Effector memory CD8-positive, alpha-beta T cell (primary cell): ENCODE results near the gene ABTB2.

Experiments used
- ATAC-seq: fragments of 150-1000 bp; cut with Tn5 transposase; replicated peaks from 2 replicates; pipeline ENCODE4 v1.10.0; 2021; ENCODE audit warnings: mild to moderate bottlenecking, moderate library complexity
- DNase-seq, 3 experiments: peaks; one replicate each; pipeline ENCODE4 v3.0.0; 2021
- H3K27ac Mint-ChIP-seq, 2 donors: one replicate each; pipeline ENCODE4 v1.8.0; 2022; ENCODE audit warnings: mild to moderate bottlenecking in 2 of 2, mixed read lengths in 2 of 2, moderate library complexity in 2 of 2
- H3K27me3 Mint-ChIP-seq, 2 donors: one replicate each; pipeline ENCODE4 v1.8.0; 2022; ENCODE audit warnings: mixed read lengths in 2 of 2
- H3K36me3 Mint-ChIP-seq: one replicate; pipeline ENCODE4 v1.8.0; 2022; ENCODE audit warnings: mild to moderate bottlenecking, moderate library complexity, mixed read lengths; ENCODE audit not compliant: insufficient read depth
- H3K4me1 Mint-ChIP-seq, 2 donors: one replicate each; pipeline ENCODE4 v1.8.0; 2022; ENCODE audit warnings: low read depth in 2 of 2, mixed read lengths in 2 of 2
- H3K4me3 Mint-ChIP-seq, 2 donors: one replicate each; pipeline ENCODE4 v1.8.0; 2022; ENCODE audit warnings: mild to moderate bottlenecking in 2 of 2, mixed read lengths in 2 of 2, moderate library complexity in 2 of 2
- H3K9me3 Mint-ChIP-seq, 2 donors: one replicate each; pipeline ENCODE4 v1.8.0; 2022; ENCODE audit warnings: mixed read lengths in 2 of 2

The ABTB2 gene

GRCh38 chr11:34161361-34161760, 196.4 kb downstream of the ABTB2 start:
- no peaks in the 10 kb centered on the region for H3K36me3 Mint-ChIP-seq
- ATAC-seq: no peak
- no peak for DNase-seq
- no peak overlapping the region for H3K4me3 Mint-ChIP-seq
- no peaks in the 10 kb centered on the region for H3K27me3 Mint-ChIP-seq
- no peaks in the 10 kb centered on the region for H3K9me3 Mint-ChIP-seq
- peaks cover 7 to 11% of the 10 kb centered on the region in 2 donors for H3K4me1 Mint-ChIP-seq
- H3K27ac Mint-ChIP-seq: no peak overlapping the region

GRCh38 chr11:34160791-34161190, 197.0 kb downstream of the ABTB2 start:
- H3K4me3 Mint-ChIP-seq: no peak overlapping the region
- H3K27me3 Mint-ChIP-seq: no peaks in the 10 kb centered on the region
- no peaks in the 10 kb centered on the region for H3K9me3 Mint-ChIP-seq
- no peak for DNase-seq
- H3K36me3 Mint-ChIP-seq: no peaks in the 10 kb centered on the region
- no peak overlapping the region for H3K27ac Mint-ChIP-seq
- peaks cover 7 to 11% of the 10 kb centered on the region in 2 donors for H3K4me1 Mint-ChIP-seq
- ATAC-seq: no peak

GRCh38 chr11:34160049-34160721, 197.6 kb downstream of the ABTB2 start:
- Mint-ChIP-seq H3K4me1 (peaks cover 7 to 11% of the 10 kb centered on the region in 2 donors), H3K27ac (no peak overlapping the region), H3K27me3 (no peaks in the 10 kb centered on the region), H3K4me3 (no peak overlapping the region), H3K36me3 (no peaks in the 10 kb centered on the region), H3K9me3 (no peaks in the 10 kb centered on the region)
- ATAC-seq: no peak
- DNase-seq: no peak

GRCh38 chr11:34158661-34159060, 199.1 kb downstream of the ABTB2 start:
- H3K27ac Mint-ChIP-seq: no peak overlapping the region
- peak; percentile 28 for ATAC-seq
- no peak for DNase-seq

GRCh38 chr11:34157163-34157562, 200.6 kb downstream of the ABTB2 start:
- DNase-seq: no peak
- ATAC-seq: no peak
- H3K27ac Mint-ChIP-seq: no peak overlapping the region
- peaks cover 3% of the 10 kb centered on the region for H3K36me3 Mint-ChIP-seq
- H3K27me3 Mint-ChIP-seq: no peaks in the 10 kb centered on the region
- no peak overlapping the region for H3K4me3 Mint-ChIP-seq
- no peaks in the 10 kb centered on the region for H3K9me3 Mint-ChIP-seq
- peaks cover 13 to 16% of the 10 kb centered on the region in 2 donors for H3K4me1 Mint-ChIP-seq

More at GRCh38 chr11:34158661-34159060, 199.1 kb downstream of the ABTB2 start:
- Mint-ChIP-seq H3K4me3 (no peak overlapping the region), H3K27me3 (no peaks in the 10 kb centered on the region), H3K9me3 (no peaks in the 10 kb centered on the region), H3K36me3 (no peaks in the 10 kb centered on the region), H3K4me1 (peaks cover 7 to 11% of the 10 kb centered on the region in 2 donors)

- ATAC-seq: no peak
- Mint-ChIP-seq H3K27ac (no peak overlapping the region), H3K27me3 (no peaks in the 10 kb centered on the region), H3K9me3 (no peaks in the 10 kb centered on the region), H3K4me3 (no peak overlapping the region), H3K36me3 (peaks cover 3% of the 10 kb centered on the region), H3K4me1 (peaks cover 10 to 17% of the 10 kb centered on the region in 2 donors)
- no peak for DNase-seq
Measured at GRCh38 chr11:34155757-34156062, 202.1 kb downstream of the ABTB2 start.

- Mint-ChIP-seq H3K27me3 (no peaks in the 10 kb centered on the region), H3K27ac (no peak overlapping the region), H3K9me3 (no peaks in the 10 kb centered on the region), H3K36me3 (peaks cover 3% of the 10 kb centered on the region), H3K4me1 (peaks cover 10 to 17% of the 10 kb centered on the region in 2 donors), H3K4me3 (no peak overlapping the region)
- DNase-seq (no peak), ATAC-seq (no peak)
Measured at GRCh38 chr11:34155057-34155756, 202.6 kb downstream of the ABTB2 start.

- DNase-seq (no peak), ATAC-seq (no peak)
- H3K27me3 Mint-ChIP-seq: no peaks in the 10 kb centered on the region
- H3K4me1 Mint-ChIP-seq: peaks cover 6 to 17% of the 10 kb centered on the region in 2 donors
- H3K9me3 Mint-ChIP-seq: no peaks in the 10 kb centered on the region
- no peak overlapping the region for H3K27ac Mint-ChIP-seq
- H3K36me3 Mint-ChIP-seq: peaks cover 3% of the 10 kb centered on the region
- no peak overlapping the region for H3K4me3 Mint-ChIP-seq
Measured at GRCh38 chr11:34154059-34154875, 203.5 kb downstream of the ABTB2 start.

- no peak for DNase-seq
- no peaks in the 10 kb centered on the region for H3K27me3 Mint-ChIP-seq
- H3K9me3 Mint-ChIP-seq: no peaks in the 10 kb centered on the region
- no peak overlapping the region for H3K4me3 Mint-ChIP-seq
- peaks cover 4 to 9% of the 10 kb centered on the region in 2 donors for H3K4me1 Mint-ChIP-seq
- no peak for ATAC-seq
- H3K36me3 Mint-ChIP-seq: peaks cover 12% of the 10 kb centered on the region
- H3K27ac Mint-ChIP-seq: peak overlapping the region in 1 of 2 donors; percentile 7
Measured at GRCh38 chr11:34151916-34152845, 205.6 kb downstream of the ABTB2 start.

GRCh38 chr11:34151166-34151565, 206.6 kb downstream of the ABTB2 start:
- no peak for ATAC-seq
- H3K4me1 Mint-ChIP-seq: peaks cover 4 to 9% of the 10 kb centered on the region in 2 donors

GRCh38 chr11:34150494-34151151, 207.2 kb downstream of the ABTB2 start:
- H3K27ac Mint-ChIP-seq: no peak overlapping the region
- H3K4me3 Mint-ChIP-seq: no peak overlapping the region
- H3K4me1 Mint-ChIP-seq: peaks cover 4 to 9% of the 10 kb centered on the region in 2 donors

More at GRCh38 chr11:34151166-34151565, 206.6 kb downstream of the ABTB2 start:
- H3K4me3 Mint-ChIP-seq: no peak overlapping the region
- peaks cover 22% of the 10 kb centered on the region for H3K36me3 Mint-ChIP-seq
- no peaks in the 10 kb centered on the region for H3K27me3 Mint-ChIP-seq
- H3K27ac Mint-ChIP-seq: peak overlapping the region in 1 of 2 donors; percentile 7
- no peaks in the 10 kb centered on the region for H3K9me3 Mint-ChIP-seq
- no peak for DNase-seq

GRCh38 chr11:34149786-34150185, 208.0 kb downstream of the ABTB2 start:
- H3K4me3 Mint-ChIP-seq: no peak overlapping the region

More at GRCh38 chr11:34150494-34151151, 207.2 kb downstream of the ABTB2 start:
- H3K27me3 Mint-ChIP-seq: no peaks in the 10 kb centered on the region
- no peak for DNase-seq
- H3K9me3 Mint-ChIP-seq: no peaks in the 10 kb centered on the region
- H3K36me3 Mint-ChIP-seq: peaks cover 27% of the 10 kb centered on the region
- no peak for ATAC-seq

More at GRCh38 chr11:34149786-34150185, 208.0 kb downstream of the ABTB2 start:
- H3K9me3 Mint-ChIP-seq: no peaks in the 10 kb centered on the region
- DNase-seq (no peak), ATAC-seq (no peak)
- H3K36me3 Mint-ChIP-seq: peaks cover 36% of the 10 kb centered on the region
- H3K4me1 Mint-ChIP-seq: peaks cover 4 to 9% of the 10 kb centered on the region in 2 donors
- H3K27me3 Mint-ChIP-seq: no peaks in the 10 kb centered on the region
- H3K27ac Mint-ChIP-seq: peak overlapping the region in 1 of 2 donors; percentile 28
